NCI-H1417 treated with DMSO at 0.1 percent for 48 hours (cell line): ENCODE results near the gene KCNJ3.
"Not testable (repeated sequence)": the region's sequence is repeated elsewhere in the genome, so short reads cannot be mapped to it uniquely, and the experiment has no call there.

Experiments used
- DNase-seq: peaks from one replicate; lab custom pipeline; 2025; lab: John Stamatoyannopoulos, UW

The KCNJ3 gene

DNA sequence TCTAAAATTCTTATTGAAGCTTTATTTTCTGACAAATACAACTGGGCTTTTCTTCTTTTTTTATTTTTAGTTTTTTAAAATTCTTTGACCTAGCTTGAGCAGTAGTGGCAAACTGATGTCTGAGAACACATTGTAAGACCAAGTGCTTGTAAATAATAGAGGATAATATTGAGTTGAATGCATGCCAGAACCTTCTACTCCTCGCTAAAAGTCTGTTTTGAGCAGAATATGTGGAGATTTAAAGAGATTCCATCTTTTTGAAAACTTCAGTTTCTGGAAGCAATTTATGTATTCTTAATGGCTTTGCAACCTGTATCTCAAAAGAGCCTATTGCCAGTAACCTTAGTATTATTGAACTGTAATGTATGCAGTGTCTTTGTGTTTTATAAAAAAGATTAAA, 148.3 kb downstream of the KCNJ3 start:
- DNase-seq = no peak

DNA sequence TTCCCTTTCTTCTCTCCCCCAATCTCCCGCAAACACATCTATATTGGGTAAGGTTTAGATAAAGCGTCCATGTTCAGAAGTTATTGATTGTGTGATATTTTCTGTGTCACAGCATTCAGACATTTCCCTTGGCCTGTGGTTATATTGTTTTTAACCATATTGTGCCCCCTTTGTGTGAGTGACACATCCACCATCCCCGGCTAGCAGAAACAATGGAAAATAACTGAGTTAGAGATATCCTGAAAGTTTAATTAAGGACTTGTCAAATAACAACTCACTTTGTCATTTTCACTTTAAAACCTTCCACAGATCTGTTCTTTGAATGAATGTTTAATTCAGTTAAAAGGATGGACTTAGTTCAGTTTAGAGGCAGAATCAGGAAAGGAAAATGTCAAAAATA, 151.0 kb downstream of the KCNJ3 start:
- DNase-seq = no peak

DNA sequence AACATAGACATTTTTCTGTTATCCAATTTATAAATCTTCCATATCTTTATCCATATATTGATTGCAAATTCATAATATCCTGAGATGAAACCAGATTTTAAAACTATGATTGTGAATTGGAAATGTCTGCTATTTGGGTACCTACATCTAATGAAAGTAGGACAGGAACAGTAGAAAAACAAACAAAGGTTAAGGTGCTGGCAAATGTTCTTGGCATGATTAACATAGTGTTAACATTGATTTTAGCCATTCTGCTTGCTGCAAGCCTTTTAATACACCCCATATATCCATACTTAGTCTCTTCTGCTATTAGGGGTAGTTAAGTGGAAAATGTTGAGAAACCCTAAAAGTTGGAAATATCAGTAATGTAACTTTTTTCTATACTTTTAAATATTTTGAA, 152.0 kb downstream of the KCNJ3 start:
- no peak for DNase-seq

- DNase-seq = no peak
Measured at GRCh38 chr2:154855138-154855537, 156.6 kb downstream of the KCNJ3 start.

DNA sequence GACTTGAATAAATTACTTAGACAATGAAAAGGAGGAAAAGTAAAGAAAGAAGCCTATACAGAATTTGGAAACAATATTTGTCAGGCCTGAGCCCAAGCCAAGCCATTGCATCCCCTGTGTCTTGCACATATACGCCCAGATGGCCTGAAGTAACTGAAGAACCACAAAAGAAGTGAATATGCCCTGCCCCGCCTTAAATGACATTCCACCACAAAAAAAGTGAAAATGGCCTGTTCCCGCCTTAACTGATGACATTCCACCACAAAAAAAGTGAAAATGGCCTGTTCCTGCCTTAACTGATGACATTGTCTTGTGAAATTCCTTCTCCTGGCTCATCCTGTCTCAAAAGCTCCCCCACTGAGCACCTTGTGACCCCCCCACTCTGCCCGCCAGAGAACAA, 168.7 kb downstream of the KCNJ3 start:
- not testable (repeated sequence) for DNase-seq

DNA sequence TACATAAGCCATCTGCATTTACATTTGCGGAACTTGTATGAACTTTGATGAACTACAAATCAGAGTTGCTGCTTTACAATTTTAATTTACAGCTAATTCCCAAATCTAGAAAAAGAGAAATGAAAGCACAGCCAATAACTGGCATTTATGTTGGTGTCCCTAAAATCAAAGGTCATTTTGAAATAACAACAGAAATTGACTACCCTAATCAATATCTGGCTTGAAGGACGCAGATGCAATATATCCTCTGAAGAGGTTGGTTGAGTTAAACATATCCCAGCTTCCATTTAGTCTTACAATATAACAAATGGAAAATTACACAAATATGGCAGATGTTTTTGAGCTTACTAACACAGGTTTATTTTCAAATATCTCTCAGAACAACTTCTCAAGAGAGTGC, 177.5 kb downstream of the KCNJ3 start:
- DNase-seq = no peak

DNA sequence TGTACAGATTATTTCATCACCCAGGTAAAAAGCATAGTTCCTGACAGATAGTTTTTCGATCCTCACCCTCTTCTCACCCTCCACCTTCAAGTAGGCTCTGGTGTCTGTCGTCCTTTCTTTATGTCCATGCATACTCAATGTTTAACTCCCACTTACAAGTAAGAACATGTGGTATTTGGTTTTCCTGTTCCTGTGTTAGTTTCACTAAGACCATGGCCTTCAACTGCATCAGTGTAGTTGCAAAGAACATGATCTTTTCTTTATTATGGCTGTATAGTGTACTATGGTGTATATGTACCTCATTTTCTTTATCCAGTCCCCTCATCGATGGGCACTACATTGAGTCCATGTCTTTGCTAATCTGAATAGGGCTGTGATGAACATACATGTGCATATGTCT, 184.2 kb downstream of the KCNJ3 start:
- DNase-seq = no peak

DNA sequence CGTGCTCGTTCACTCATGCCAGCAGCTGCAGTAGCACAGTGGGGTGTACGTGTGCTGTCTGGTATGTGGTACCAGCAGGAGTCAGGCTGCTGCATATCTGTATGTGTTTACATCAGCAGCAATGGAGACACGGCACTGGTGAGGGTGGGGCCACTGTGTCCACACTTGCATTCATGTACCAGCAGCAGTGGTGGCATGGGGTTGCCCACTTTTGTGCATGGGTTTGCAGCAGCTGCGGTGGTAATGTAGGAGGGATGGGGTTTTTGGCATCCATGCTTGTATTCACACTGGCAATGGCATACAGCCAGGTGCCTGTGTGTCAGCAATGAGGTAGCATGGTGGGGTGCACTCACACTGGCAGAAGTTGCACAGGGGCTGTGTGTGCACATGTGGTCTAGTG, 187.8 kb downstream of the KCNJ3 start:
- DNase-seq = no peak

DNA sequence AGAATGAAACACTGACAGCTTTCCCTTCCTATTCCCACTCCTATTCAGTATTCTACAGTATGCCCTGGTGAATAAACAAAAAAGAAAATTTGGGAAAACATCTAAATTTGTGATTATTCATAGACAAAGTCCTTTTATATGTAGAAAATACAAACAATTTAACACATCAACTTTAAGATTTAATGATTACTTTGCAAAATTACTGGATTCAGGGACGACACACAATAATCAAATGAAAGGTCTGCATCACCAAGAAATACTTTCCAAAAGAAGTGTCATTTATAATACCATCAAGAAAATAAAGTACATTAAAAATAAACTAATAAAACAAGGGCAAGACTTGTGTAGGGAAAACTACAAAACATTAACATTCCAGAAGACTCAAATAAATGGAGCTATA, 199.8 kb downstream of the KCNJ3 start:
- DNase-seq = no peak

DNA sequence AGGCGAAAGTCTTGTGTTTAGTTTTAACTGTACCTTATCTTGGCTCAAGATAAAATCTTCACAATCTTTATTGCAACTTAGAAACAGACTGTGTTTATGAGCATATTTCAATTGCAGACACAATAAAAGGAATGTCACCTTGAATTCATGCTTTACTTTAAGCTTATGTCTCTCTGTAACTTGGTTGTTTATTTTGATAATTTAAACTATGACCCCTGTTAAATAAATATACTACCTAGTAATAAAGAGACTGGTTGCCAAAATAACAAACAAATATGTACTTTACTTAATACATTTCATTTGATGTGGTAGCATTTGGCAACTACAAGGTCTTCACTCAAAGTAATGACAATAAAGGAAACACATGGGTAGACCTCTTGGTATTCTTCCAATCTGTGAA, 202.6 kb downstream of the KCNJ3 start:
- DNase-seq = no peak
